M059J (cell line): ENCODE results near the gene FKRP. TPM values are rescaled to one million over a fixed set of nuclear protein-coding genes. Genes with fewer than 3 reads are reported as not detected.
"Not testable (repeated sequence)": the region's sequence is repeated elsewhere in the genome, so short reads cannot be mapped to it uniquely, and the experiment has no call there.

Source experiments
- DNase-seq: peaks from one replicate; pipeline ENCODE4 v3.0.0-alpha.2; 2012; ENCODE audit warnings: low read depth
- total RNA-seq: library from RNA; depleted of rRNA; stranded (reverse); fragments of >200 nt; shearing (Covaris generic); gene quantifications from 2 replicates; pipeline ENCODE4 v1.2.3, GENCODE V29; 2014

FKRP gene
- total RNA-seq, 1 experiment from 2014 or later: 28.4 TPM

GRCh38 chr19:46759206-46759605, 13.3 kb downstream of the FKRP start:
- no peak for DNase-seq

DNA sequence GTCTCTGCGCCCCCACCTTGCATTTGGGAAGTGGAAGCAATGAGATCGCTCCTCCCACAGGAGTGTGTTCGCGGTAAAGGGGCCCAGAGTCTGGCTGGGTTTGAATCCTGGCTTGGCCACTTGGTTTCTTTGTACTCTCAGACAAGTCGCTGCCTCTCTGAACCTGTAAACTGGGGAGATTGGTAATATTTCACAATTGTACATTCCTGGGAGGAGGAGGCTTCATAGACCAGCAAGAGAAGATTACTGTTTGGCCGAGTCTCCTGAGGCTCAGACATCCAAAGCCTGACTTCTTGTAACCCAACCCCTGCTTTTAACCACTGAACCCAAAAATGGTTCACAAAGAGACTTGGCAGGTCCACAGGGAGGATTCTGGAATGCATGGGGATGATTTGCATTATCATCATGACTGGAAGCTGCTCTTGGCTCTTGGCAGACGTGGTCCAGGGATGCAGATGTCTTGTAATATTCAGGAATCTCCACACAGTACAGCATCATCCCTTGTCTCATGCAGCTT, 14.0 kb downstream of the FKRP start:
- DNase-seq: no peak

DNA sequence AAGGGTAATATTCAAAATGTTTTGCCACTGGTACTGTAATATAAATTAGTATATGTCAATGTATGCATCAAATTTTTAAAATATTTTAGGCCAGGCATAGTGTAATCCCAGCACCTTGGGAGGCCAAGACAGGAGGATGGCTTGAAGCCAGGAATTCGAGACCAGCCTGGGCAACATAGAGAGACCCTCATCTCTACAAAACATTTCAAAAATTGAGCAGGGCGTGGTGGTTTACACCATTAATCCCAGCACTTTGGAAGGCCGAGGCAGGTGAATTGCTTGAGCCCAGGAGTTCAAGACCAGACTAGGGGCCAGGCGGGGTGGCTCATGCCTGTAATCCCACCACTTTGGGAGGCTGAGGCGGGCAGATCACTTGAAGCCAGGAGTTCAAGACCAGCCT, 14.5 kb downstream of the FKRP start:
- DNase-seq: no peak

- not testable (repeated sequence) for DNase-seq
Measured at GRCh38 chr19:46760897-46761296, 15.0 kb downstream of the FKRP start.

- DNase-seq: no peak
Measured at GRCh38 chr19:46761418-46761831, 15.6 kb downstream of the FKRP start.

DNA sequence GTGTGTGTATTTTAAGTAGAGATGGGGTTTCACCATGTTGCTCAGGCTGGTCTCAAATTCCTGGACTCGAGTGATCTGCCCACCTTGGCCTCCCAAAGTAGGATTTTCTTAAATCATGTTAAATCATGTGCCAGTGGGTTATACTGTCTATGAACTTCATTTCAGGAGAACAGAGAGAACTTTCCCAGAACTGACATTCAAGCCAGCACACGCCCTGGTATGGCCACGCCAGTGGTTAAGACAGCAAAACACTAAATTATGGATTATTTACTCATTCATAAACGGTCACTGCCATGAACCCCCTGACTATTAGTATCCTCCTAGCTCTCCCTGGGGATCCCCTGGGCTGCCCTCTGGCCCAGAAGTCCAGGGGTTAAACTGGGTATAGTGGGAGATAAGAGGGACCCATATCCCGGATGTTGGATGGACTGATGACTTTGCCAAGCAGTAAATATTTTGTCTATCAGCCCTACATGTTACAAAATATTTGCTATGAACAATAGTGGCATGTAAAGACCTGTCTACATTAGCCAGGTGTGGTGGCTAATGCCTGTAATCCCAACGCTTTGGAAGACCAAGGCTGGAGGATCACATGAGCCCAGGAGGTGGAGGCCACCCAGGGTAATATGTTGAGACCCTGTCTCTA, 16.5 kb downstream of the FKRP start:
- no peak for DNase-seq

DNA sequence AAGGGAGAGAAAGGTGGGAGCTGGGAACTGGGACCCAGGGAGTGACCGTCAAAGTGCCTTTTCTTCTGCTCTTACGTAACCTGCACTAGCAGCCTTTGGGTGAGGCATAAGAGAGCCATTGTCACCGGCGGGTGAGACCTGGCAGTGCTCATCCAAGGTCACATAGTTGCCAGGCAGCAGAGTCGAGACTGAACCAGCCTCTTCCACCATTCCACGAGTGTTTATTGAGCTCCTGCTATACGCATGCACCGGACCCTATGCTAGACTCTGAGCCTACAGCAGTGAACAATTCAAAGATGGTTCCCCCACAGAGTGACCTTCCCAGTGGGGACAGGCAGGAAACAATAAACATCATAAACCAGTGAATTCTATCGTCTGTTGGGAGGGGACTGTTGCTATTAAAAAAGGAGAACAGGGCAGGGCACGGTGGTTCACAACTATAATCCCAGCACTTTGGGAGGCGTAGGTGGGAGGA, 19.0 kb downstream of the FKRP start:
- DNase-seq: no peak

DNA sequence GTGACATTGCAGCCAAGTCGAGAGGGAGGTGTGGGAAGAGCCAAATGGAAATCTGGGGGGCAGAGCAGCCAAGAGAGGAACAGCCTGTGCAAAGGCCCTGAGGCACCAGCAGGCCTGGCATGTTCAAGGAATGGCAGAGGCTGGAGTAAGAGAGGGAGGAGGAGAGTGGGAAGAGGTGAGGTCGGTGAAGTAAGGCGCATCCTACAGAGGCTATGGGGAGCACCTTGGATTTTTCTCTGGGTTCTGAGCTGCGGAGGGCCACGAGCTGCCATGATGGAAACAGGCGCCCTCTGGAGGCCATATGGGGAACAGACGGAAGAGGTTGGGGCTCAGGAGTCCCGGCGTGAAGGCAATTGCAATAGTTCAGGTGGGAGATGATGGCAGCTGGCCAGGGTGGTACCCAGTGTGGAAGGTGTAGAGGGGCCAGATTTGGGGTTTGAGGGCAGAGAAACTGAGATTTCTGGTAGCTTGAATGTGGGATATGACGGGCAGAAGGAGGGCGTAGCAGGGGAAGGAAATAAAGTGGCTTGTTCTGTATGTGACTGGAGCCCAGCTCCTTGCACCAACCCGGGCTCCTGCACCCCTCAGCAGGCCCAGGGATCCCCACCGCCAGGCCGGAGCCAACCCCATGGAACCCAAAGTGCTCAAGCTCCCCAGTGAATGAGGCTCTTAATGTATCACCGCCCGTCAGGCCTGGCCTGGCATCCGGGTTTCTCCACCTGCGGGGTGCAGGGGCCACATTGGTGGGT, 20.9 kb downstream of the FKRP start:
- DNase-seq: no peak

DNA sequence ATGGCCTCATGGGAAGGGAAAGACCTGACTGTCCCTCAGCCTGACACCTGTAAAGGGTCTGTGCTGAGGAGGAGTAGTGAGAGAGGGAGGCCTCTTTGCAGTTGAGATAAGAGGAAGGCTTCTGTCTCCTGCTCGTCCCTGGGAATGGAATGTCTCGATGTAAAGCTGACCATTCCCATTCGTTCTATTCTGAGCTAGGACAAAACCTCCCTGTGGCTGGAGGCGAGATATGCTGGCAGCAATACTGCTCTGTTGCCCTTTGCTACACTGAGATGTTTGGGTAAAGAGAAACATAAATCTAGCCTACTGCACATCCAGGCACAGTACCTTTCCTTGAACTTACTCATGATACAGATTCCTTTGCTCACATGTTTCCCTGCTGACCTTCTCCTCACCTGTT, 22.9 kb downstream of the FKRP start:
- not testable (repeated sequence) for DNase-seq

DNA sequence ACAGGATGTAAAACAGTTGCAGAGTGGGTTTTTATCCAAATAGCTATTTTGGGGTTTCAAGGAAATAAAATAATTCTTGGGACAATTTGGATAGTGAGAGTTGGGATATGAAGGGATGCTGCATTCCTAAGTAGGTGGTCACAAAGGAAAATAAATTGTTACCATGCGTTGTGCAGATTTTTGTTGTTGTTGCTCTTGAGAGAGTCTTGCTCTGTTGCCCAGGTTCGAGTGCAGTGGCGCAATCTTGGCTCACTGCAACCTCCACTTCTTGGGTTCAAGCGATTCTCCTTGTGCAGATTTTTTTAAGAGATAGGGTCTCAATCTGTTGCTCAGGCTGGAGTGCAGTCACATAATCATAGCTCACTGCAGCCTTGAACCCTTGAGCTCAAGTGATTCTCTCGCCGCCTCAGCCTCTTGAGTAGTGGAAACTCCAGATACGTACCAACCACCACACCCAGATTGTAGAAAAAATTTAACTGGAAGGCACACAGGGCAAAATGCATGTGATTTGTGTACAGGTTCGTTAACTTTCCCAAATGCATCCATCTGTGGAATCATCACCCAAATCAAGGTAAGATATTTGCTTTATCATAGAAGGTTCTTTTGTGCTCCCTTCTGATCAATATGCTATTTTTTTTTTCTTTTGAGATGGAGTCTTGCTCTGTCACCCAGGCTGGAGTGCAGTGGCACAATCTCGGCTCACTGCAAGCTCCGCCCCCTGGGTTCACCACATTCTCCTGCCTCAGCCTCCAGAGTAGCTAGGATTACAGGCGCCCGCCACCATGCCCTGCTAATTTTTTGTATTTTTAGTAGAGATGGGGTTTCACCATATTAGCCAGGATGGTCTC, 26.5 kb downstream of the FKRP start:
- DNase-seq: no peak

- DNase-seq: no peak
Measured at GRCh38 chr19:46773018-46773399, 27.2 kb downstream of the FKRP start.

DNA sequence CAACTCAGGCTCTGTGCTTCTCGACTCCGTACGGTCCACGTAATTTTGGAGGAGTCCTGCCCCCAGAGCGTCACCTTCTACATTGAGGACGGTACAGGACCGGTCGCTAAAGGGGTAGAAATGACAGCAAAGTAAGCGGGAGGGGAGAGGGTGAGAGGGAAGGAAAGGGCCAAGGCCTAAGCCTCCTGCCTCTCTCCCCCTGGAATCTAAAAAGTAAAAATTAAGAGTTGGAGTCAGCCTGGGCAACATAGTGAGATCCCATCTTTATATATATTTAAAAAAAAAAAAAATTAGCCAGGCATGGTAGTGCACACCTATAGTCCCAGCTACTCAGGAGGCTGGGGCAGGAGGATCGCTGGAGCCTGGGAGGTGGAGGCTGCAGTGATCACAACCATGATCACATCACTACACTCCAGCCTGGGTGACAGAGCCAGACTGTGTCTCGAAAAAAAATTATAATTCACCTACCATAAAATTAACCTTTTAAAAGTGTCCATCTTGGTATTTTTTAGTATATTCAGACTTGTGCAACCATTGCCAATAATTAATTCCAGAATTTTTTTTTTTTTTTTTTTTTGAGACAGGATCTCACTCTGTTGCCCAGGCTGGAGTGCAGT, 29.9 kb downstream of the FKRP start:
- DNase-seq: no peak

DNA sequence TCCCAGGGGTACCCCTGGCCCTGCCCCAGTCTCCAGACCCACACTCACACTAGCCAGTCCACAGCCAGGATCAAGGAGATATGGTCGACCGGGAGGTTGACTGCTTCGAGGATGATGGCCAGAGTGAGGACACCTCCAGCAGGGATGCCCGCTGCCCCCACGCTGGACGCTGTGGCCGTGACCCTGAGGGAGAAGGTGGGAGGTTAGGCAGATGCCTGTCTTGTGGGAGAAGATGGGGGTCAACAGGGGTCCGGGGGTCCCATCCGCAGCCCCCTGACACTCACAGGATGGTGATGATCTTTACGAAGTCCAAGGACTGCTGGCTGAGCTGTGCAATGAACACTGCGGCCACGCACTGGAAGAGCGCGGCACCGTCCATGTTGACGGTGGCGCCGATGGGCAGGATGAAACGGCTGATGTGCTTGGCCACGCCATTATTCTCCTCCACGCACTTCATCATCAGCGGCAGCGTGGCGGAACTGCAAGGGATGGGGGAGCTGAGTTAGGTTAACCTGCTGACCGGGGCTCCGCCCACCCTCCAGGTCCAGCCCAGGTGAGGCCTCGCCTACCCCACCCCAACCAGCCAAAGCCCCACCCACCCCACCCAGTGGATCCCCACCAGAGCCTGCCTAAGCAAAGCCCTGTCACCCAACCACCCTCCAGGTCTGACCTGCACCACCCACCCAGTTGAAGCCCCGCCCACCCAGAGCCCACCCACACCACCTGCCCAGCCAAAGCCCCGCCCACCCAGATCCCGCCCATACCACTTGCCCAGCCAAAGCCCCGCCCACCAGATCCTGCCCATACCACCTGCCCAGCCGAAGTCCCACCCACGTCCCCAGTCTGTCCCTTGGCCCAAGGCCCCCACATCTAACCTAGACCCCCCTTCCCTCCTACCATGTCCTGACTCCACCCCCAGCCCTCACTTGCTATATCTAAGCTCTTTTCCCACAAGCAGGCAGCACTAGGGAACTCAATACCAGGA, 31.4 kb downstream of the FKRP start:
- DNase-seq: no peak

- not testable (repeated sequence) for DNase-seq
Measured at GRCh38 chr19:46777956-46778645, 32.2 kb downstream of the FKRP start.

DNA sequence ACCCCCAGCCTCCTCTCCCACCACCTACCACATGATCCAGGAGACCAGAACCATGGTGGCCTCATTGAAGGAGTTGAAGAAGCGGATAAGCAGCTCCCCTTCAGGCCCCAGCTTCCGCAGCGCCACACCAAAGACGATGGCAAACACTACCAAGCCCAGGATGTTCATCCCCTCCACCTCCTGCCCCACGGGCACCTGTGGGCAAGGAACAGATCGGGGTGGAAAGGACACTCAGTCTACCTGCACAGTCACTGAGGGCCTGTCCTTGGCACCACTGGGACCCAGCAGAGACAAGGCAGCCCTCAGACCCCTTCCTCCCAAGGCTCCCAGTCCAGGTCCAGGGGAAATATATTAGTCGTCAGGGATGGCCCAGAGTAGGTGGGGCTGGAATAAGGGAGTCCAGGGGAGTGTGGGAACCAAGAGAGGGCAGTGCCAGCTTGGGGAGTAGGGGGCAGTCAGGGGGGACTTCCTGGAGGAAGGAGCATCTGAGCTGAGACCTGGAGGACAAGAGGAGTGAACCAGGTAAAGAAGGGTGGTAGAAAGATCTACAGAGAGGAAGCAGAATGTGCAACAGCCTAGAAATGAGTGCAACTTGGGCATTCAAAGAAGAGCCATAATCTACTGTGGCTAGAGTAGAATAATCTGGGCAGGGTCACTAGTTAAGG, 36.6 kb downstream of the FKRP start:
- DNase-seq: no peak

DNA sequence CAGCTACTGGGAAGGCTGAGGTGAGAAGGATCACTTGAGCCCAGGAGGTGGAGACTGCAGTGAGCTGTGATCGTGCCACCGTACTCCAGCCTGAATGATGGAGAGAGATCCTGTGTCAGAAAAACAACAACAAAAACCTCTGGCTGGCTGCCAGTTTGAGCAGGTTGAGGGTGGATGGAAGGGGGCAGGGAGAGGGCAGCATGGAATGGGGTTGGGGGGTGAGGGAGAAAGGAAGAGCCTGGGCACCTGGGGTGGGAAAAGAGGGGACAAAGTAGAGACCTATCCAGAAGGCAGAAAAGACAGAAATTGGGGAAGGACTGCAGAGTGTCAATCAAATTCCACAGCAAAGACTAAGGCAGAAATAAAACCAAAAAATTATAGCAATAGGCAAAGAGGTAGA, 37.8 kb downstream of the FKRP start:
- no peak for DNase-seq

GRCh38 chr19:46784262-46785053, 38.6 kb downstream of the FKRP start:
- DNase-seq: peak; percentile 97
